GM21526 (cell line): ENCODE measurements around the gene CST2.
"Not testable (repeated sequence)": the region's sequence is repeated elsewhere in the genome, so short reads cannot be mapped to it uniquely, and the experiment has no call there.

Experiments
- ATAC-seq: cut with Tn5 transposase; IDR thresholded peaks from one replicate; pipeline ENCODE4 v1.9.1; 2021; ENCODE audit warnings: moderate library complexity; ENCODE audit not compliant: unreplicated experiment, low FRiP score

The CST2 gene, protein sequence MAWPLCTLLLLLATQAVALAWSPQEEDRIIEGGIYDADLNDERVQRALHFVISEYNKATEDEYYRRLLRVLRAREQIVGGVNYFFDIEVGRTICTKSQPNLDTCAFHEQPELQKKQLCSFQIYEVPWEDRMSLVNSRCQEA

GRCh38 chr20:23826541-23827021, at the start of gene CST2:
Gene CST2, minus strand, starts transcription at chr20:23826729. Its CDS starts 69 bp downstream, at chr20:23826660.
- no peak for ATAC-seq

DNA sequence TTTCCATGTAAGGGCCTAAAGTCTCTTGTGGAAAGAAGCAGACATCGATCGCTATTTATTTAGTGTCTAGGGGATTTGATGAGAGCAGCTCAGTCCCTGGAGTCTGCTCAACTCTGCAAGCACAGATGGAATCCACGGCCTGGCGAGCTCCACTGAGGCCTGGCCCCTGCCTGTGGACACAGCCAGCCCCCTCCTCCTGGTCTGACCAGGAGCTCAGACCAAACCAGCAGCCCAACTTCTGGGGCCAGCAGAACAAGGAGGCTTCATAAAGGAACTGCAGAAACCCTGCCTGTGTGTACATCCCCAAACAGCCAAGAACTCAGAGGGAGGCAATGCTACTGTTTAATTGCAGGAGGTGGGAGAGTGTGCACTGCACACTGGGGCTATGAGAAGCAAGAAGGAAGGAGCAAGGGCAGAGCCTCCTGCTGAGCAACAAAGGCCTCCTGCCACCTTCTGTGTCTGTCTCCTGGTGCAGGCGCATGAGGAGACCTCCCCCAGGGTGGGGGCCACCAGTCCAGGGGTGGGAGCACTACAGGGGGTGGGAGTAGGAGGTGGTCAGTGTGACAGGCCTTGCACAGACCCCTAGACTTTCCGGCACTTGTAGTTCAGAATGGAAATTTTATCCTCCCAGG, 49.2 kb upstream of the CST2 start:
- no peak for ATAC-seq

- no peak for ATAC-seq
These were observed 48.2 kb upstream of the CST2 start for GRCh38 chr20:23874747-23875146.

GRCh38 chr20:23873370-23874015, 47.0 kb upstream of the CST2 start:
- ATAC-seq = no peak

DNA sequence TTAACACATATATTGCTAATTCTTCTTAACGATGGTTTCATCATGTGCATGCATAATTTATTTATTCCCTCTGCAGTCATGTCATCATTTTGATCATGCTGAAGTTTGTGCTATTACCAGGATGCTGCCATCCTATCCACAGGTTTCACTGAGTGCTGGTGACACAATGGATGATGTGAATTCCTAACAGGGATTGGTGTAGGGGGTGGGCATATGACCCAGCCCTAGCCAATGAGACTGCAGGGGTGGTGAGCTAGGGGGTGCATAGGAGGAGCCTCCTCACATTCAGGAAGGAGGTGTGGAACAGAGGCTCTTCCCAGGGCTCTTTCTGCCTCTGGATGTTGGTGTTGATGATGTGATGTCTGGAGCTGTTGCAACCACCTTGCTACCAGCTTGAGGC, 45.5 kb upstream of the CST2 start:
- no peak for ATAC-seq

DNA sequence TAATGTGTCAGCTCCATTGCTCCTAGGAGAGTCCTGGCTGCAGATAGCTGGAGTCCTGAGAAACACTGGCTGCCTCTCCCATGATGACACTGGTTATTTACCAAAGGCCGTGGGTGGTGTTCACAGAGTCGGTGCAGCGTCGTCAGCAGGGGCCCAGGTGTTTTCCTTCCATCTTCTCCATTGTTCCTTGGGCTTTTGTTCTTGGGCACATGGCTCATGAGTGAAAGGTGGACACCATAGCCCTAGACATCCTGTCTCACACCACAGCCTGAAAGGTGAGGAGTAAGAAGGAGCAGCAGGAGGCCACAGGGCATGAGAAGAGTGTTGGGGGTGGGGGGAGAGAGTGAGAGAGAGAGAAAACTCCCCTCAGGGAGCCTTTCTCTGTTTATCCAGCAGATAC, 43.9 kb upstream of the CST2 start:
- ATAC-seq = no peak

GRCh38 chr20:23869520-23869919, 43.0 kb upstream of the CST2 start:
- ATAC-seq = no peak

DNA sequence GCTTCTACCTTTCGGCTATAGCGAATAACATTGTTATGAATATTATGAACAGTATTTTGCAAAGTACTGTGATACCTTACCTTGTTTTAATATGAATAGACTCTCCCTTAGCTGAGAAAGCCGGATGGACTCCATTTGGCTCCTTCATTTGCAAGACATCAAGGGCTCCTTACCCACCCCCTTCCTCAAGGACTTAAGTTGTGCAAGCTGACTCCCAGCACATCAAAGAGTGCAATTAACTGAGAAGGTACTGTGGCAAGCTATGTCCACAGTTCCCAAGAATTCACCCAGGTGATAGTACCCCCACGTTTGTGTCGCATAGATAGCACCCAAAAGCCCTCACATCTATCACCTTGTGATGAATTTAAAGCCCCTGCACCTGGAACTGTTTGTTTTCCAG, 41.8 kb upstream of the CST2 start:
- no peak for ATAC-seq

- no peak for ATAC-seq
These were observed 40.7 kb upstream of the CST2 start for GRCh38 chr20:23867152-23867776.

GRCh38 chr20:23860771-23861170, 34.2 kb upstream of the CST2 start:
- not testable (repeated sequence) for ATAC-seq

GRCh38 chr20:23857962-23858595, 31.6 kb upstream of the CST2 start:
- no peak for ATAC-seq

DNA sequence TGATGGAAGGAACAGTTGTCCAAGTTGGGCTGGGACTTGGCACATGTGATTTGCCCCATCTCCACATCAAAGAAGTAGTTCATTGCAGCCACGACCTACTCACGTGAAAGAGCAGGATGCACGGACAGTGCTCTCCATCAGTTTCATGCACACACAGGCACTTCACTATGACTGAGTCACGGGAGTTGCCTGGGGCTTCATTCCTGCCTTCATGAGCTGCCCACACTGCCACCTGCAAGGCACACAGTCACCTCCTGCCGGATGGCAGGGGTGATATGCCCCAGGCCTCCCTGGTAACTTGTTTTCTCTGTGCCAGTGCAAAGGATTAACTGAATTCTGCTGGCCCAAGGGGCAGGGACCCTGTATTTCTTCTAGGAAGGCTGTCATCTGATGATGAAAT, 30.2 kb upstream of the CST2 start:
- ATAC-seq = no peak

DNA sequence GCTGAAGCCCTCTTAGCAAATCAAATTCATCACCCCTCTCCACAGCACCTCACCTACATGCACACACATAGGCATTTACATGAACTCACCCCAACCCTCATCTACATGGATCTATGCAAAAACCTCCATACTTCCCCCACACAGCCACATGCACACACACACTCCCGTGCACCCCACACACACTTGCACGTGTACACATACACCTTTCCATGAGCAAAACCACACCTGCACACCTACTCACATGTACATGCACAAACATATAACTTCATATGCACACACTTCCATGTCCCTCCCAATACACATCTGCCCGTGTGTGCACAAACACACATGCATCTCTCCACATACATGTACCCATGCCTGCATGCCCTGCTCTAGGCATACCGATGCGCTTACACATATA, 29.7 kb upstream of the CST2 start:
- no peak for ATAC-seq

DNA sequence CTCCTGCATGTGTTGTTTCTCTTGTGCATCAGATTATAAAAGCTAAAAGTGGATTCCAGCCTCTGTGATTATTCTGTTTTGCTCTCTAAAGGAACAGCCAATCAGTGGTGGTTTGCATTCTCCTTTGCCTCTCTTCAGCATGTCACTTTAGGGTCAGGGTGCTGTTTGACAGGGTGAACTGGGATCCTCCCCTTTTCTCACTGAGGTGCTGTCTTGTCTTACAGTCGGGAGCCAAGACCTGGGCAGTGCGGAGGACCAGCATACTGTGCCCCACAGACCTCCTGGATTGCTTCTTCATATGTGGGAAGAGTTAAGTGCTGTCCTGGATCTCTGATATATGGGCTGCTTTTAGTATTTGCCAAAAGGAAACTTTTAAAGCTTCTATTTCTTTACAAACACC, 15.2 kb upstream of the CST2 start:
- no peak for ATAC-seq

DNA sequence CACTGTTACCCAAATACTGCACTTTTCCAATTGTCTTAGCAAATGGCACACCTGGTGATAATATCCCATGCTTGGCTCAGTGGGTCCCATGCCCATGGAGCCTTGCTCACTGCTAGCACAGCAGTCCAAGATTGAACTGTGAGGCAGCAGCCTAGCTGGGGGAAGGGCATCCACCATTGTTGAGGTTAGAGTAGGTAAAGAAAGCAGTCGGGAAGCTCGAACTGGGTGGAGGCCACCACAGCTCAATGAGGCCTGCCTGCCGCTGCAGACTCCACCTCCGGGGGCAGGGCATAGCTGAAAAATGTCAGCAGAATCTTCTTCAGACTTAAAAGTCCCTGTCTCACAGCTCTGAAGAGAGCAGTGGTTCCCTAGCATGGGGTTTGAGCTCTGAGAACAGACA, 9.2 kb upstream of the CST2 start:
- ATAC-seq = no peak

GRCh38 chr20:23832775-23833513, 6.4 kb upstream of the CST2 start:
- ATAC-seq = no peak

DNA sequence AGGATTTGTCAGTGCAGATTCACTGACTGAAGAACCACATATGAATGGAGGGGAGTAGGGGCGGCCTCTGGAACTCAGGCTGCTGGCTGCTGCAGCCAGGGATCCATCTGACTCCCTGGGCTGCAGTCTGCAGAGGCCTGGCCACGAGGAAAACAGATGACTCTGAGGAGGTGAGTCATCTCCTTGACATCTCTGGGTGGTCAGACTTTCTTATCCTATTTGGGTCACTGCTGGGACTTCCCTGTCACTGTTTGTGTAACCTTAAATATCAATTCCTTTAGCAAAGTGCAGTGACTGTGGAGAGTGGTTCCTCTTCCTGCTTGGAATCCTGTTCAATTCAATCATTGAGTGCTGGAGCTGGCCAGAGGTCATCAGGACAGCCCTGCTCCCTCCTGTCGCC, 5.4 kb upstream of the CST2 start:
- not testable (repeated sequence) for ATAC-seq

DNA sequence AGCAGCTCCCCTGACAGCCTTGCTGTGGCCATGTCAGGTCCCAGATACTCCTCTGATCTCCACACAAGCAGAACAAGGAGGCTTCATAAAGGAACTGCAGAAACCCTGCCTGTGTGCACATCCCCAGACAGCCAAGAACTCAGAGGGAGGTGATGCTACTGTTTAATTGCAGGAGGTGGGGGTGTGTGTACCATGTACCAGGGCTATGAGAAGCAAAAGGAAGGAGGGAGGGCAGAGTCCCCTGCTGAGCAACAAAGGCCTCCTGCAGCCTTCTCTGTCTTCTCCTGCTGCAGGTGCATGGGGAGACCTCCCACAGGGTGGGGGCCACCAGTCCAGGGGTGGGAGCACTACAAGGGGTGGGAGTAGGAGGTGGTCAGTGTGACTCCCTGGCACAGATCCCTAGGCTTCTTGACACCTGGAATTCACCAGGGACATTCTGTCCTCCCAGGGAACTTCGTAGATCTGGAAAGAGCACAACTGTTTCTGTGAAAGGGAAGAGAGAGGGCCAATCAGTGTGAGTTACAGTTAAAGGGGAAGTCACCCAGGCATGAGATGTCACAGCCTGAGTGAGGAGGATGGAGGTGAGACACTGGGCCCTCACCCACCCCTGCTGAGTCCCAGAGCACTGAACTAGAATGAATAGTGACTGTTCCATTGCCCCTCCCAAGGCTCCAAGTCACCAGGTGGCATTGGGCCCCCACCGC, 2.8 kb downstream of the CST2 start:
- ATAC-seq = no peak

GRCh38 chr20:23823111-23823510, 3.4 kb downstream of the CST2 start:
- no peak for ATAC-seq

GRCh38 chr20:23820493-23820892, 6.0 kb downstream of the CST2 start:
- ATAC-seq = no peak
